HepG2 (cell line): ENCODE results near the gene MYO7B. TPM values are rescaled to one million over a fixed set of nuclear protein-coding genes. Genes with fewer than 3 reads are reported as not detected.
A peak's percentile ranks its signal among the peaks of the same experiment; 100 is the strongest.

Experiments used
- CAMTA2 ChIP-seq: sonication (generic); formaldehyde crosslinking; IDR thresholded peaks from 2 replicates; pipeline ENCODE4 v1.4.0; 2020; ENCODE audit warnings: mild to moderate bottlenecking, missing genetic modification reagents, borderline replicate concordance
- CREBL2 ChIP-seq: sonication (generic); formaldehyde crosslinking; IDR thresholded peaks from 2 replicates; pipeline ENCODE4 v1.8.1; 2023; ENCODE audit warnings: missing genetic modification reagents, mild to moderate bottlenecking, borderline replicate concordance
- FOXC1 ChIP-seq: sonication (generic); formaldehyde crosslinking; IDR thresholded peaks from 2 replicates; pipeline ENCODE4 v1.8.0; 2022; ENCODE audit warnings: mild to moderate bottlenecking, missing genetic modification reagents, borderline replicate concordance
- JARID2 ChIP-seq: sonication (generic); formaldehyde crosslinking; IDR thresholded peaks from 2 replicates; pipeline ENCODE4 v1.8.1; 2023; ENCODE audit warnings: missing genetic modification reagents, inconsistent platforms; ENCODE audit not compliant: insufficient replicate concordance
- MAZ ChIP-seq, 2 experiments: sonication (generic) in 1 of 2; formaldehyde crosslinking in 1 of 2; IDR thresholded peaks; 2 replicates each; pipeline versions ENCODE4 v1.5.0 to v1.6.1; 2012 to 2020; ENCODE audit warnings: low read depth in 2 of 2, mild to moderate bottlenecking in 2 of 2, borderline replicate concordance in 1 of 2, improper control_type of control experiment in 1 of 2, low read length in 1 of 2, missing genetic modification reagents in 1 of 2, moderate library complexity in 1 of 2
- NFIC ChIP-seq: IDR thresholded peaks from 2 replicates; pipeline ENCODE4 v1.6.1; 2012; ENCODE audit warnings: mild to moderate bottlenecking, low read length, inconsistent platforms
- SNAPC5 ChIP-seq: sonication (generic); formaldehyde crosslinking; IDR thresholded peaks from 2 replicates; pipeline ENCODE4 v1.8.1; 2023; ENCODE audit warnings: mild to moderate bottlenecking, missing genetic modification reagents, borderline replicate concordance
- THYN1 ChIP-seq: sonication (generic); formaldehyde crosslinking; IDR thresholded peaks from 2 replicates; pipeline ENCODE4 v1.8.1; 2023; ENCODE audit warnings: low read depth, mild to moderate bottlenecking, moderate library complexity, missing genetic modification reagents, borderline replicate concordance
- TRIM24 ChIP-seq: sonication (generic); formaldehyde crosslinking; IDR thresholded peaks from 2 replicates; pipeline ENCODE4 v1.8.0; 2022; ENCODE audit warnings: mild to moderate bottlenecking, missing genetic modification reagents
- ZFP91 ChIP-seq: sonication (generic); formaldehyde crosslinking; IDR thresholded peaks from 2 replicates; pipeline ENCODE4 v1.9.0; 2022; ENCODE audit warnings: missing genetic modification reagents, mild to moderate bottlenecking, borderline replicate concordance
- ZMAT5 ChIP-seq: sonication (generic); formaldehyde crosslinking; IDR thresholded peaks from 2 replicates; pipeline ENCODE4 v1.5.0; 2020; ENCODE audit warnings: mild to moderate bottlenecking, low read depth, missing genetic modification reagents, borderline replicate concordance
- ZNF232 ChIP-seq: sonication (generic); formaldehyde crosslinking; IDR thresholded peaks from 2 replicates; pipeline ENCODE4 v1.4.0; 2020; ENCODE audit warnings: missing genetic modification reagents, borderline replicate concordance
- ZNF414 ChIP-seq: sonication (generic); formaldehyde crosslinking; IDR thresholded peaks from 2 replicates; pipeline ENCODE4 v1.5.0; 2020; ENCODE audit warnings: missing genetic modification reagents
- ZNF430 ChIP-seq: sonication (generic); formaldehyde crosslinking; IDR thresholded peaks from 2 replicates; pipeline ENCODE4 v1.9.0; 2021; ENCODE audit warnings: mild to moderate bottlenecking, missing genetic modification reagents
- ZNF615 ChIP-seq: sonication (generic); formaldehyde crosslinking; IDR thresholded peaks from 2 replicates; pipeline ENCODE4 v1.5.0; 2020; ENCODE audit warnings: mild to moderate bottlenecking, missing genetic modification reagents, borderline replicate concordance
- ZNF687 ChIP-seq: sonication (generic); formaldehyde crosslinking; IDR thresholded peaks from 2 replicates; pipeline ENCODE4 v1.5.1; 2020; ENCODE audit warnings: mild to moderate bottlenecking, missing genetic modification reagents, moderate library complexity
- ZNF747 ChIP-seq: sonication (generic); formaldehyde crosslinking; IDR thresholded peaks from 2 replicates; pipeline ENCODE4 v1.8.1; 2023; ENCODE audit warnings: missing genetic modification reagents, mild to moderate bottlenecking, borderline replicate concordance
- ZNF772 ChIP-seq: sonication (generic); formaldehyde crosslinking; IDR thresholded peaks from 2 replicates; pipeline ENCODE4 v1.5.0; 2020; ENCODE audit warnings: mild to moderate bottlenecking, missing genetic modification reagents
- ZNF816 ChIP-seq: sonication (generic); formaldehyde crosslinking; IDR thresholded peaks from 2 replicates; pipeline ENCODE4 v1.8.0; 2022; ENCODE audit warnings: missing genetic modification reagents, mild to moderate bottlenecking, borderline replicate concordance
- ZNF850 ChIP-seq: sonication (generic); formaldehyde crosslinking; conservative IDR thresholded peaks from 2 replicates; pipeline ENCODE4 v1.9.0; 2021; ENCODE audit warnings: mild to moderate bottlenecking, missing genetic modification reagents
- polyA plus RNA-seq, 8 experiments: library from polyadenylated mRNA; depleted of rRNA in 3 of 8; stranded (reverse) in 7 of 8; unstranded in 1 of 8; fragments of >200 nt; fragmentation: Illumina TruSeq in 4 of 8; extraction: Trizol in 4 of 8; gene quantifications; 2 replicates each; pipeline versions ENCODE4 v1.2.1 to v1.2.3, GENCODE V29; 2011 to 2016; ENCODE audit warnings: low read depth in 4 of 8, missing spikeins in 1 of 8, mixed read lengths in 1 of 8; ENCODE audit not compliant: insufficient read depth in 1 of 8
- total RNA-seq, 5 experiments: library from RNA; depleted of rRNA; stranded (reverse); fragments of >200 nt; fragmentation: Illumina TruSeq; extraction: Trizol; gene quantifications; 2 replicates each; pipeline ENCODE4 v1.2.3, GENCODE V29; 2016; ENCODE audit warnings: low read depth in 1 of 5

MYO7B gene
- total and polyA plus RNA-seq, 2 of the 13 experiments (the other 11 are each of a cell fraction or from before 2014, with no cell fraction given), result not detected

- TF ChIP-seq ZNF772 (CRISPR knock-in tag) (0 out of 2 replicates have a peak, but pooled peaks have one; percentile 17), ZNF430 (CRISPR knock-in tag) (0 out of 2 replicates have a peak, but pooled peaks have one; percentile 42), ZNF414 (no peak), CREBL2 (no peak), ZNF615 (CRISPR knock-in tag) (no peak), SNAPC5 (CRISPR knock-in tag) (no peak), ZNF747 (CRISPR knock-in tag) (no peak), JARID2 (no peak), ZNF850 (0 out of 2 replicates have a peak, but pooled peaks have one; percentile 7), CAMTA2 (CRISPR knock-in tag) (no peak), ZNF687 (CRISPR knock-in tag) (peak; percentile 45; the same call in 1 of the 2 replicates), ZNF232 (no peak), ZNF816 (CRISPR knock-in tag) (no peak), MAZ (IDR thresholded peaks at IDR 0.05; ENCODE audit: borderline replicate concordance, low read depth, low read length) (no peak), MAZ (CRISPR knock-in tag; IDR thresholded peaks at IDR 0.05; ENCODE audit: low read depth) (peak; percentile 29; the same call in 1 of the 2 replicates), ZFP91 (no peak), TRIM24 (CRISPR knock-in tag) (no peak), ZMAT5 (CRISPR knock-in tag) (no peak), THYN1 (no peak), NFIC (no peak), FOXC1 (CRISPR knock-in tag) (no peak)
Measured at GRCh38 chr2:127650041-127650784, 114.7 kb downstream of the MYO7B start (continued).
